Ammon's horn (tissue), 1 donor: ENCODE results near the gene CFAP61.
"Not testable (repeated sequence)": the region's sequence is repeated elsewhere in the genome, so short reads cannot be mapped to it uniquely, and the experiment has no call there.

ENCODE experiments used
- DNase-seq: peaks from one replicate; pipeline ENCODE4 v3.0.0-alpha.2; 2016; ENCODE audit warnings: low spot score

The CFAP61 gene

GRCh38 chr20:20235681-20236080, 183.3 kb downstream of the CFAP61 start:
- no peak for DNase-seq

GRCh38 chr20:20237093-20237959, 185.0 kb downstream of the CFAP61 start:
- DNase-seq = peak; percentile 52

- DNase-seq = no peak
Measured at GRCh38 chr20:20241976-20242375, 189.6 kb downstream of the CFAP61 start.

GRCh38 chr20:20244384-20244783, 192.1 kb downstream of the CFAP61 start:
- not testable (repeated sequence) for DNase-seq

- DNase-seq = no peak
Measured at GRCh38 chr20:20246996-20247633, 194.8 kb downstream of the CFAP61 start.

- DNase-seq = no peak
Measured at GRCh38 chr20:20248620-20249200, 196.4 kb downstream of the CFAP61 start.

GRCh38 chr20:20251317-20251716, 199.0 kb downstream of the CFAP61 start:
- no peak for DNase-seq

- no peak for DNase-seq
Measured at GRCh38 chr20:20251836-20252235, 199.5 kb downstream of the CFAP61 start.

- no peak for DNase-seq
Measured at GRCh38 chr20:20253039-20253743, 200.9 kb downstream of the CFAP61 start.

- DNase-seq = no peak
Measured at GRCh38 chr20:20253744-20254330, 201.5 kb downstream of the CFAP61 start.

GRCh38 chr20:20255099-20255498, 202.8 kb downstream of the CFAP61 start:
- no peak for DNase-seq

- DNase-seq = no peak
Measured at GRCh38 chr20:20259533-20259932, 207.2 kb downstream of the CFAP61 start.

- DNase-seq = no peak
Measured at GRCh38 chr20:20261159-20261558, 208.8 kb downstream of the CFAP61 start.

- no peak for DNase-seq
Measured at GRCh38 chr20:20265210-20265609, 212.9 kb downstream of the CFAP61 start.

GRCh38 chr20:20266552-20266951, 214.2 kb downstream of the CFAP61 start:
- no peak for DNase-seq

- no peak for DNase-seq
Measured at GRCh38 chr20:20267685-20268370, 215.5 kb downstream of the CFAP61 start.

GRCh38 chr20:20271271-20271670, 218.9 kb downstream of the CFAP61 start:
- DNase-seq = no peak

GRCh38 chr20:20272686-20273085, 220.4 kb downstream of the CFAP61 start:
- DNase-seq = no peak

- no peak for DNase-seq
Measured at GRCh38 chr20:20273286-20273685, 221.0 kb downstream of the CFAP61 start.

GRCh38 chr20:20274821-20275220, 222.5 kb downstream of the CFAP61 start:
- DNase-seq = no peak

- DNase-seq = no peak
Measured at GRCh38 chr20:20275636-20276035, 223.3 kb downstream of the CFAP61 start.
